Sigmoid colon (tissue), 4 donors: Measurements from ENCODE around the gene EME2.

ENCODE experiments used
- CTCF ChIP-seq, 4 experiments: fragments of 450-650 bp in 3 of 4; fragments of 200-600 bp in 1 of 4; IDR thresholded peaks; one replicate each; pipeline ENCODE4 v1.5.1; 2016 to 2019; ENCODE audit warnings: antibody characterized with exemption in 4 of 4, mild to moderate bottlenecking in 3 of 4, moderate library complexity in 2 of 4
- EP300 ChIP-seq, 4 donors: sonication (generic); formaldehyde crosslinking; IDR thresholded peaks; one replicate each; pipeline ENCODE4 v1.6.1; 2017; ENCODE audit warnings: antibody characterized with exemption in 4 of 4
- POLR2A ChIP-seq, 2 donors: fragments of 450-650 bp; IDR thresholded peaks; one replicate each; pipeline ENCODE4 v1.6.1; 2016; ENCODE audit warnings: antibody characterized with exemption in 2 of 2, mild to moderate bottlenecking in 2 of 2, moderate library complexity in 2 of 2

DNA sequence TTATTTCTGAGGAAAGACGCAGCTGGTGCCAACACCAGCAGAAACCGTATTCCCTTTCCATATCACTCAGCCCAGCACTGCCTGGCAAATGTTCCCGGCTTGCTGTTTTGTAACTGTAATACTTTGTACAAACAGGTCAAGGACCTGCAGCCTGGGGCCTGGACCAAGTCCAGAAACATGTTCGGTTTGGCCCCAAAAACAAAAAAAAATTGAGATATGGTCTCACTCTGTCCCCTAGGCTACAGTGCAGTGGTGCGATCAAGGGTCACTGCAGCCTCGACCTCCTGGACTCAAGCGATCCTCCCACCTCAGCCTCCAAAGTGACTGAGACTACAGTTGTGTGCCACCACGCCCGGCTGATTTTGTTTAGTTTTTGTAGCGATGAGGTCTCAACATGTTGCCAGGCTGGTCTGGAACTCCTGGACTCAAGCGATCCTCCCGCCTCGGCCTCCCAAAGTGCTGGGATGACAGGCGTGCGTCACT is 52.8 kb downstream of the EME2 start:
- TF ChIP-seq CTCF (IDR thresholded peaks at IDR 0.05): no peak
- TF ChIP-seq POLR2A (IDR thresholded peaks at IDR 0.05): no peak
- TF ChIP-seq EP300 (IDR thresholded peaks at IDR 0.05): no peak
